Colon (tissue), 2 donors: ENCODE data around the gene AAK1.

Experiments used
- FAIRE-seq: peaks from 2 replicates; lab custom pipeline; 2012; peaks lifted over from hg19 to GRCh38; lab: Jason Lieb, UNC
- donor health status: control.
- donor health status: control.

AAK1 gene

DNA sequence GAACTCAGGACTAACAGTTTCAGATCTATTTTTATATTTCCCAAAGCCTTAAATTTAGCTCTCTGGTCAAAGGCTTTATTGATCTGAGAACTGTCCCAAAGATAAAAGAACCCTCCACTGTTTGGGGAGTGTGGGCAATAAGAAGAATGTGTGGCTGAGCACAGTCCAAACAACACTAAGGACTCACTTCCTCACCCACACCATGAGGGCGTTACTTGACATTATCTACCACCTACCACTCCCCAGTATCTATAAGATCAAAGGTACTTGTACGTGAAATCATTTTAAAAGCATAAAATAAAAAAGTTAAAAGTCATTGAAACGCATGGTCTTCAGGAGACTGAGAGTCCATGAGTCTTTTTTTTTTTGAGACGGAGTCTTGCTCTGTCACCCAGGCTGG, 151.7 kb downstream of the AAK1 start:
- no peak for FAIRE-seq

DNA sequence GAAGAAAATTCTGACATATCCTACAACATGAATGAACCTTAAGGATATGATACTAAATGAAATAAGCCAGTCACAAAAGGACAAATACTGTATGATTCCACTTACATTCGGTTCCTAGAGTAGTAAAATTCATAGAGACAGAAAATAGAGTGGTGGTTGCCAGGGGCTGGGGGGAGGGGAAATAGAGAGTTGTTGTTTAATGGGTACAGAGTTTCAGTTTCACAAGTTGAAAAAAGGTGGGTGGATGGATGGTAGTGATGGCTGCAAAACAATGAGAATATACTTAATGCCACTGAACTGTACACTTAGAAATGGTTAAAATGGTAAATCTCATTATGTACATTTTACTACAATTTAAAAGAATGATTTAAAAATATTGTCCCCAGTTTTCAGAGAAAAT, 153.1 kb downstream of the AAK1 start:
- FAIRE-seq = no peak

DNA sequence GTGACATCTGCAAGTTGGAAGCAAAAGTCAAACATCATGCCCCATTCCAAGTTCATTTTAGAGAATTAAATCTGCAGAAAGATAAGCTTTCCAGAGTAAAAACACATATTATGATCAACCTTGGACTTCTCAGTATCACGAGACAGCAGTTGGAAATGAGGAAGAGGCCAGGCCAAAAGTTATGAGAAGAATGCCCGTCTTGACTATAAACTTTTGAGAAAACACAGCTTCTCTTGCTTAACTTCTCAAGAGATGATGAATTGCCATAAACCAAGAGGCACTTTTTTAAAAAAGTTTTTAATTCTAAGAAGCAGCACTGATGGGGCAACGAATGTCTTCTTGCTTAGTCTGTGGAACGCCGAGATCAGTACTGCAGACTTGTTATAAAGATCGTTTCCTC, 153.7 kb downstream of the AAK1 start:
- FAIRE-seq = no peak

DNA sequence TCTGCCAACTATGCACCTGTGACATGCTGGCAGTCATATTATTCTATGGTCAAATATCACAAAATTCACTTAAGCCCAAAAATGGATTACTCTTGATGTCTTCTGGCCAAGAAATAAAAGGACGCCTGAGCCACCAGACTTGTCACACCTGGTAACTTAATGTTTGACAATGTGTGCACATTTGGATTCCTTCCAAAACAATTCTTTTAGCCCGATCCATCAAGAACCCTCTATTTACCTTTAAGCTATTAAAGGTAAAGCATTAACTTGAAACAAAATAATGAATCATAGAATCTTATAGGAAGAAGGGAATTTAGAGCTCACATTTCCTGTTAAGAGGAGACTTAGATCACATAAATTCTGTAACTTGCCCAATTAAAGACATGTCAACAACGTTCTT, 159.8 kb downstream of the AAK1 start:
- FAIRE-seq = peak; percentile 89

GRCh38 chr2:69483024-69483423, 160.5 kb downstream of the AAK1 start:
- FAIRE-seq = no peak

GRCh38 chr2:69482471-69482870, 161.1 kb downstream of the AAK1 start:
- no peak for FAIRE-seq

DNA sequence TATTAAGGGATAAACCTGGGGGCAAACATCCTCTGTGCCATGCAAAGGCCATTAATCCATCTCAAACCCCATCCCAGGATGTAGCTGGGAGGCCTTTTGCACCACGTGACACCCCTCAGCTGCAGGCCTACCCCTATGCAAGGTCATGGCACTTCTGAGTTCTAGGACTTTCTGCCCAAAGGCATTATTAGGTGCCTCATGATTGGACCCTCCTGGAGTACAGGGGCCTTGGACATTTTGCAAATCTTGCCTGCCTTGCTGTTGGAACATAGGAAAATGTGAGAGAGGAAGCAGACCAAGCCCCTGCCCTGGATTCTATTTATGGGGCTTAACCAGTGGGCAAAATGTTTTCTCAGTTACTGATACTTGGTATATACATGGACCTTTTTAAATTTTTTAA, 162.1 kb downstream of the AAK1 start:
- FAIRE-seq = no peak

DNA sequence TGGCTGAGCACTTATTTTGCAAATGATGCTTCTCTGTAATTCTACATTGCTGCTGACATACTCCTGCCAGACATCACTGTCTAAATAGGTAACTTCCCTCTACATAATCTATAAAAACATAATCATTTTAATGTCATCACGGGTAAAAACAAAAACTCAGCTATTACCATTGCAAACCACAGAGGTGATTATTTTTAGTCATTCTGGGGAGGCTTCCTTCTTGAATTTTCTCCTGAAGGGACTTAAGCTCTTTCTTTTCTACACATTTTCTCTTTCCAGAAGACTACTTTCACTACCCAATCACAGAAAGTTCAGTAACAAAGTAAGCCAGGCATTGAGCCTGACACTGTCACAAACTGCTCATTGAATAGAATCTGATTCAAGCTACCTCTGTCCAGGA, 165.9 kb downstream of the AAK1 start:
- FAIRE-seq = no peak

GRCh38 chr2:69474688-69475087, 168.9 kb downstream of the AAK1 start:
- FAIRE-seq = no peak

DNA sequence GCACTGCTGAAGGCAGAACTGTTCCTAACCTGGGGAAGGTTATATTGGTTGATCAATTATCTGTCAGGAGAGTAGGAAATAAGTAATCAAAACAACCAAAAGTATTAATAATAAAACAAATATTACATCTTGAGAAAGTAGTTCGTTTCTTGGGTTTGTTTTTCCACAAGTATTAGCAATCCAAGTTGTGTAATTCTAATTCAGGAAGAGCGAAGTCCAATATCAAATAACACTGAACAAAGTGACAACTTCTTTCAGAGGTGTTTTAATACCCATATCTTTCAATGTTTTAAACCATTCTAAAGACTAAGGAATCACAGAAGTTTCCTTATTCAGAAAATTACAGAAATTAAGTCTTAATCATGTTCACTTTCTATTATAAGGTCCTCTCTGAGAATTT, 171.7 kb downstream of the AAK1 start:
- no peak for FAIRE-seq

GRCh38 chr2:69470911-69471310, 172.6 kb downstream of the AAK1 start:
- FAIRE-seq = no peak

GRCh38 chr2:69469784-69470183, 173.8 kb downstream of the AAK1 start:
- no peak for FAIRE-seq

GRCh38 chr2:69469375-69469774, 174.2 kb downstream of the AAK1 start:
- FAIRE-seq = no peak

DNA sequence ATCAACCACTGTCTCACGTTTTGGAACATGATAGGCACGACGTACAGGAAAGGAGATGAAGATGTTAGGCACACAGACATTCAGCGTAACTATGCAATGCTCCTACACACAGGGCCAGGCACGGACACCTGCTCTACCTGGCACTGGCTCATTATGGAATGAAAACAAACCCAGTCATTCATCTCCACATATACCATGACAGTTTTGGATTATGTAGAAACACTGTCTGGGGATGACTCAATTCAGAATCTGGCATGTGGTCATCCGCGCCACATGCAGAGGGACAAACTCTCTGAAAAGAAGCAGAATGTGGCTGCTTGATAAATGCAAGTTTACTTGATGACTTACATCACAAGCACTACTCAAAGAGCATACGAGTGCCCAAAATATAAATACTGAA, 176.8 kb downstream of the AAK1 start:
- FAIRE-seq = no peak

DNA sequence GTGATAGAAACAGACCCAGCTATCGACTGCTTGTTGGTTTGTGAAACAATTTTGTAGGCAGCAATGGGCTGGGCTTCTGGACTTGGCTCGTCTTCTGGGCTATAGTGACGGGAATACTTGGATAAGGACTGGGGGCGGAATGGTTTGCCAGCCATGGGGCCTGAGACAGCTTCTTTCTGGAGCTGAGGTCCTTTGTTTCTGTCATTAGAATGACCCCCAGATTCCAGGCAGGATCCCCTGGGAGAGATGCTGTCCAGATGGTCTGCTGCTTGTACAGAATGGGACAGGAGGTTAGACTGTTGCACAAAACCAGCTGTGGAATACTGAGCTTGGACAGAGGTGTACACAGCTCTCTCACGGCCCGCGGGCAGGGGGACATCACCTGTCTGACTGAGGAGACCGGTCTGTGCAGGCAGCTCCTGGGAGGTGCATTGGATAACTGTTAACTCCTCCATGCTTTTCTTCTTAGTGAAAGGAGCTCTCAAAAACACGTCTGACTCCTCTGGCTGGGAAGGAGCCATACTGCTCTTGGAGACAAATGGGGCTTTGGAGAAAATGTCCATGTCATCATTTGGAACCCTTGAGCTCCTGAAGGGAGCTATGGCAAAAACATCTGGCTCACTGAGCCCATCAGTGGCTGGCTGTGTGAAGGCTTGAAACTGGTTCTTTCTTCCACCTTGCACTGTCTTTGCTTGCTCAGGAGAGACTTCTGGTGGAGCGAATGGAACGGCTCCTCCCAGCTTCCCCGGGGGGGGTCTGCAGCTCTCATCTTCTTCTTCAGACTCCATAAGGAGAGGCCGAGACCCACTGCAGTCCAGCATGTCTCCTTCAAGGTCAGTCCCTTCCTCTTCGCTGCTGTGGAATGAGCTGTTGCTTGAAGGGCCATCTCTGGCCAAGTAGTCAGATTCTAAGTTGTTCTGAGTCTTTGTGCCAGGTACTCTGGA, 177.8 kb downstream of the AAK1 start:
- no peak for FAIRE-seq

DNA sequence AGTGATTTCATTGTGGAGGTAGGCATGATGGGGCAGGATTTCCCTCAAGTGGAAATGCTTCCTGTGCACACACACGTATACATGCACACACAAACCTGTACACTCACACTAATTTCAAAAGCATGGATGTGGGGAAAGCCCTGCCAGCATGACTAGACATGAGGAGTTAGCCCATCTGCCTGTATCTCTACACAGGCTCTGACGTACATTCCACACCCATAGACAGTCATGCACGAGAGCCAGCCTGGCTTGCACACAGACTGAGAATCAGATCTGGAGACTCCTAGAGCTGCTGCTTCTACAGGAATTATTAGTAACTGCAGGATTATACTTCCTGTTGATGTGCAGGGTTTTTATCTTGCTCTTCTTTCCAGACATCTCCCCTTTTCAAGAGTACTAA, 179.0 kb downstream of the AAK1 start:
- FAIRE-seq = no peak

GRCh38 chr2:69462780-69463179, 180.8 kb downstream of the AAK1 start:
- FAIRE-seq = no peak

- FAIRE-seq = no peak
Measured at GRCh38 chr2:69461404-69461803, 182.1 kb downstream of the AAK1 start.

DNA sequence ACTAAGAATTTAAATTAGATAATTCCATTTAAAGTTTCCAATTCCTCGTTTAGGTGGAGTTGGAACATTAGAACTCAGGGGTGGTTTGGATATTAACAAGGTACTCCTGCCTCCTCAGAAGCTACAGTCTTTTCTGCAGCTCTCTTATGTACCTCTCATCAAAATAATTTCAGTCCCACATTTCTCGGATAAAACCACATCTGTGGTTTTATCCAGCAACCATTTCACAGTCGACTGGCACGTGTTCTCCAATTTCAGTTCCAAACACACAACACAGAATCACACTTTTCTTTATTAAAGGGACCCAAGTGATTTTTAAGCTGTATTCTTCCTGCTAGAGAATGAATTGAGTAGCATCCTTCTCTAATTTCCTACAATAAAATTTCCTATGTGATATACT, 183.6 kb downstream of the AAK1 start:
- no peak for FAIRE-seq

DNA sequence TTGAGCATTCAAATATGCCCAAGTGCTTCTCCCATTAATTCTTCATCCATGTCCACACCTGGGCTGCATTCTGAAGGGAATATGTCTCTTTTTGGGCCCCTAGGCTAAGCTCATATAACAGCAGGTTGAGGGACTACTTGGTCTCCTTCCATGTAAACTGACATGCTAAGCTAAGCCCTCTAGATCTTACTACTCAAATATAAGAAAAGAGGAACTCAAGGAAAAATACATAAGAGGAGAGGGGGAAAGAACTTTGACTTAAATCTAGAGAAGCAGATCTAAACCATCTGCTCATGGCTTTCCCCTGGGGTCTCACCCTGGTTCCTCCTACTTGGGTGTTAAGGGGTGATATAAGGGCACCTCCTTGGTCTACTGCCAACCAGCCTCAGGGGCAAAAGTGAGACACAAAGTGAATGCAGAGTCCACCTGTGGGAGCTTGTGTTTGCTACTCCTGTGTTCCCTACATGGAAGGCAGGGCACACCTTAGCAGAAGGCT, 186.5 kb downstream of the AAK1 start:
- no peak for FAIRE-seq

DNA sequence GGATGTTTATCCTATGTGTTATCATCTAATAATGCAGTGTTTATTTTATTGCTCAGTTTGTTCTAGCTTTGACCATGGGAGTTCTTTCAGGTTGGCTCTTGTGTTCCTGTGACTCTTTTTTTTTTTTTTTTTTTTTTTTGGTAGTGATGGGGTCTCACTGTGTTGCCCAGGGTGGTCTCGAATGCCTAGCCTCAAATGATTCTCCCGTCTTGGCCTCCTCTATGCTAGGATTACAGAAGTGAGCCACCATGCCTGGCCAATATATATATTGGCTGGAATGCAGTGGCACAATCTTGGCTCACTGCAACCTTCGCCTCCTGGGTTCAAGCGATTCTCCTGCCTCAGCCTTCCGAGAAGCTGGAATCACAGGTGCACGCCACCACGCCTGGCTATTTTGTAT, 187.4 kb downstream of the AAK1 start:
- no peak for FAIRE-seq

DNA sequence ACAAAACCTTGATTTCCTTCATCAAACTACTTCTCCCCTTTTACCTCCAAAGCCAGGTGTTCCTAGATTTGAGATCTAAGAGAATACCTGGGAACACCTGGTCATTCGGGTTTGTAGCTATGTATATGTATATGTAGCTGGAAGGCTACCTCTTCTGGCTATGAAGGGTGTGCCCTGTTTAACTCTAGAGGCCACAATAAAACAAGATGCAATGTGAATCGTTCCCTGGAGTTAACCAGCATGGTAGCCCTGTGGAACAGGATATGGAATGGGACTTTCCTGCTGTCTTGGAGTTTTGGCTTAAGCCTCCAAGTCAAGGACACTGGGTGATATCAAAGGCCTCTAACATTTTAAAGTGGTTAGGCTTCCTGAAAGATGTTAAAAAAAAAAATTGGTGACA, 188.6 kb downstream of the AAK1 start:
- FAIRE-seq = no peak

GRCh38 chr2:69453475-69454129, 189.9 kb downstream of the AAK1 start:
- FAIRE-seq = no peak

GRCh38 chr2:69452687-69453086, 190.9 kb downstream of the AAK1 start:
- FAIRE-seq = no peak
